Germinal center (tissue), 1 donor: ENCODE measurements around the gene TBC1D2.
"Not testable (repeated sequence)": the region's sequence is repeated elsewhere in the genome, so short reads cannot be mapped to it uniquely, and the experiment has no call there.

ENCODE experiments used
- DNase-seq: peaks from one replicate; pipeline ENCODE4 v3.0.0; 2012; ENCODE audit warnings: mixed read lengths, low spot score

The TBC1D2 gene

DNA sequence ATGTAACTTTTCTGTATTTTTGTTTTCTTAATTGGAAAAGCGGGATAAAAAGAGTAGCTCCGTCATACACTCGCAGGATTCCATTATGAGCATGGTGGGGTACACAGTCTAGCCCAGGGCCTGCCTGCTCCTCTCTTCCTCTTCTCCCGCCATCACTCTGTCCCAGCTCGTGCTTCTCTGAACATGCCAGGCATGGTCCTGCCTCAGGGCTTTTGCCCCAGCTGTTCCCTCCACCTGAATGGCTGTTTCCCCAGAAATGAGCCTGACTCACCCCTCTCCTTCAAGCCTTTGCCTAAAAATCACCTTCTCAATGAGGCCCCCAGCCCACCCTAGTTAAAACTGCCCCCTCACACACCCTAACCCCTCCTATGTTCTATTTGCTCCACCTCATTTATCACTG, 67.5 kb downstream of the TBC1D2 start:
- DNase-seq, result no peak

DNA sequence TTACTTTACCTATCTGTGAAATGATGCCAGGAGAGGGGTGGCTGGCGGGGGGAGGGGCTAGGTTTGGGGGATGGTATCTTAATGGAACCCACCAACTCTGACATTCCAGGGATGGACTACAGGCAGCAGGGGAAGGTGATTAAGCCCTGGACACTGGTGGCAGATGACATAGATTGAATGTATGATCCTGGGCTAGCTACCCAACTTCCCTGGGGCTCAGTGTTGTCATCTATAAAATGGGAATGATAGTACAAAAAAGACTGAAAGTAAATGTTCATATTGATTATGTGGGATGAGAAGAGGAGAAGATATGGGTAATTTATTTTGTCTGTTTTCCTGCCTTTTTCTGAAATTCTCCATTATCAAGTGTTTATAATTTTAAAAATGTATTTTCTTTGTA, 69.2 kb downstream of the TBC1D2 start:
- no peak for DNase-seq

DNA sequence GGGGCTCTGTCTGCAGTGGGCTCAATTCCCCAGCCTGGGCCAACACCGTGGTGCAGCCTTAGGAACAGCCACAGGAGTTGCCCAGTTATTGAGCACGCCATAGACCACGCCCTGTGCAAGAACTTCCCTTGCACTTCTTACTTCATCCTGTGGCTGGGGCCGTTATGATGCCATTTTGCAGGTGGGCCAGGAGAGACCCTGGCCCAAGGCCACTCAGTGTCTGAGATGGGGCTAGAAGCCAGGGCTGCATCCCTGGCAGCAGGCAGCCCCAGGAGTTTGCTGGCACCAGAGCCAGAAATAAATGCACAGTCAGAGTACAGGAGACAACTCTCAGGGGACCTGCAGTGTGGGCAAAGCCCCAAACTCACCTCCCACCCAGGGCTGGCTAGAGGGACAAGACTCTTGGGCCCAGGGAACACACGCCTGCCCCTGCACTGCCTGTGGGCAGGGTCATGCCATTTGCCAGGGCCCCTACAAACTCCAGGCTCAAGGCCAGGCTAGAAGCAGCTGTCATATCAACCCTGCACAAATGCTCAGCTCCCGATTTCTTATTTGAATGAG, 69.8 kb downstream of the TBC1D2 start:
- DNase-seq, result no peak

DNA sequence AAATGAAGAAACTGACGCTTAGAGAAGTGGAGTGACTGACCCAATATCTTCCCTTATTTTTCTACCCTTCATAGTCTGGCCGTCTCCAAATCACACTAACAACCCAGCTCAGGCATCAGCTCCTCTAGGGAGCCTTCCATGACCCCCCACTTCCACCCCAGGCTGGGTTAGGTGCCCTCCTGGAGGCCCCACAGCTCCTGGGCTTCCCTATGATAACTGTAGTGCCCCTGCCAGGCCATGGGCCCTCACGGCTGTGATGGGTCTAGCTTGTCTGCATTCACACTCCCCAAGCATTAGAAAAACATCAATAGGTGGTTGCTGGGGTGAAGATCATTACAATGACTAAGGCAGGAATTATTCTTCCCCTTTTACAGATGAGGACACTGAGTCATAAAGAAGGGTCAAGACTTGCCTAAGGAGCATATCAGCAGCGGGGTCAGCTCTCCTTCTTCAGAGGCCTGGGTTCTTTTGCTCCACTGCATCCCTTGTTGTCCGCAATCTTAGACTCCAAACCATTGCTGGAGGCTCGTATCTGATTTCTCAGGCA, 70.4 kb downstream of the TBC1D2 start:
- no peak for DNase-seq

DNA sequence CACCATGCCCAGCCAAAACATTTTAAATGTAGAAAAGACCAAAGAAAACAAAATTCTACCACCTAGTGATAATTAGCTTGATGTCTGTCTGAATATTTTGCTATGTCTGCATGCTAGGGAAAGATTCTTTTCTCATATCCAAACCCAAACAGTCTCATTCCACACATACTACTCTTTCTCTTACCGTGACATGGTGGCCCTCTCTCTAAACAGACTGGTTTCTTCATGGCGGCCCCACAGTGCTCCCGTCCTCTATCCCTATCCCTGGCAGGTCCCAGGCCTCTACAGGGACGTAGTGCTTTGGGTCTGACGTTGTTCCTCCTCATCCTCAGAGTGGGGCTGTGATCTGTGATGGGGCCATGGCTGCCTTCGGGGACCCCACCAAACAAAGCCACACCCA, 71.1 kb downstream of the TBC1D2 start:
- DNase-seq, result no peak

DNA sequence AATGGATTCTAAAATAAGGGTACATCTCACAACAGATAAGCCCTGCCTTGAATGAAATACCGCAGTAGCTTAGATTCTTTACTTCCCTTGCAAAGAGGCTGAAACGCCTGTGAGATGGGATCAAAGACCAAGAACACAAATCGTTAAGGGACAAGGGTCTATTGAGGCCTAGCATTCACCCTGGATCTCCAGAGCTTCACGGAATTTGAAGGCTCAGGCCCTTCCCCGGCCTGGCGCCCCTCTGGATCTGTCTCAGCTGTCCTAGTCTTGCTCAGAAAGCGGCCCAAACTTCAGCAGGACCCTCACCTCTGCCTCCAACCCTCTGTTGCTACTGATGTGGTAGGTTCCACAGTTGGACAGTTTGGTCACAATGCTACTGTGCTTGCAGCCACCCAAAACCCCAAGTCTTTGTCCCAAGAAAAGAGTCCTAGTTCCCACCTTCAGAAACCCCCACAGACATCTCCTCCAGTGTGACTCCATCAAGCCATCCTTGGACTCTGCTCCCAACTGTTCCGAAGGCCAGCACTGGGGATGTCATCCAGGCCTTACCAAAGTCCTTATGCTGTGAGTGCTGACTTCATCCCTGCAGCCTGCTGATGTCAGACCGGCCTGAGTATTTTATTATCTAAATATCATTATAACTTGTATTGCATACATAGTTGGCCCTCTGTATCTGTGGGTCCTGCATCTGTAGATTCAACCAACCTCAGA, 72.4 kb downstream of the TBC1D2 start:
- DNase-seq, result no peak

DNA sequence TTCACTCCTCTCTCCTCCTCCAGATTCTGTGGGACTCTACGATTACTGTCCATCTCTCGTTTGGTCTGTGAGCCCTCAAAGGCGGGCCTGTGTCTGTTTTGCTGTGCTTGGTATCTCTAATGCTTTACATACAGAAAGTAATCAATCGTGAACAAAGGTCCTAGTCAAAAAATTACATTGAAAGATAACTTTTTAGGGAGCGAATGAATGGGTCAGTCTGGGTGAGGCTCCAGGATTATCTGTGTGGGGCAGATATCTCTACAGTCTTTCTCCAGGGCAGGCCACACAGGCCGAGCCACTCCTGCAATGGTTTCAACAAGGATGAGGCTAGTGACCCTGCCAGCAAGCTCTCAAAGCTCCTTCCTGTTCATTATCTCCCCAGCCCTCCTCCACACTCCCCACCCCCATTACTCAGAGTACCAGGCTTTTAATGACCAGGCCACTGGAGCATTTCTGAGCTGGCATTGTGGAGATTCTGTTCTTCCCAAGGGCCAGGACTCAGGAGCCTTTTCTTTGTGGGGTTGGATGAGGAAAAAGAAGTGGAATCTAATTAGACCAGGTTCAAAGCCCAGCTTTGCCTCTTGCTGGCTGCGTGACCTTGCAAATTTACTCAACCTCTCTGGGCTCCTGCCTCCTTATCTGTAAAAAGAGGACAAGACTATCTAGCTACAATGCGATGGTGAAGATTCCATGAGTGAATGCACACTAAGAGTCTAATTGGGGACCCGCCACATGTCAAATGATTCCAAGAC, 73.2 kb downstream of the TBC1D2 start:
- no peak for DNase-seq

DNA sequence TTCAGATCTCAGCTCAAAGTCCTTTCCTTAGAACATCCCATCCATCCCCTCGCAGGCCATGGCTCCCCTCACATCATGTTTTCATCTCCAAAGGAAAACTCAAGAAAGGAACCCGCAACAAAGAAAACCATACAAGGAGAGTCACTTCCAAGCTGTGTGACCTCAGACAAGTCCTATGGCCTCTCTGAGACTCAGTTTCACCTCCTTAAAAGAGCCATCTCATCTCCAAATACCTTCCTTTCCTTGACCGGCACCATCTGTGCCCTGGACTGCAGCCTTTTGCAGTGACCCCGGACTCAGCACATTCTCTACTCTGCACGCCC, 73.7 kb downstream of the TBC1D2 start:
- no peak for DNase-seq

DNA sequence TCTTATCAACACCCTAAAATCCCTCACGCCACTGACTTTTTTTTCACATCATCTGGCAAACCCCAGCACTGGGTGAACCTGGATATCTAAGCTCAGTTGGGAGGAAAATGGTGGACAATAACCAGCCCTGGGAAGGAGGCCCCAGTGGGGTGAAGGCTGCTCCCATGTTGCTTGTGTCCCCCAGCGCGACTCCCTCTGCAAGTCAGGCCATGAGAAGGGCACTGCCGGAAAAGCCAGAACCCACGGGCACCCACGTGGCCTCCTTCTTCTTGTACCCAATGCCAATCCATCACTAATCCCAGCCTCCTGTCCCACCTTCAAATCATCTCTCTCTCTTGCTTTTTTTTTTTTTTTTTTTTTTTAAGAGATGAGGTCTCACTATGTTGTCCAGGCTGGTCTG, 74.5 kb downstream of the TBC1D2 start:
- no peak for DNase-seq

DNA sequence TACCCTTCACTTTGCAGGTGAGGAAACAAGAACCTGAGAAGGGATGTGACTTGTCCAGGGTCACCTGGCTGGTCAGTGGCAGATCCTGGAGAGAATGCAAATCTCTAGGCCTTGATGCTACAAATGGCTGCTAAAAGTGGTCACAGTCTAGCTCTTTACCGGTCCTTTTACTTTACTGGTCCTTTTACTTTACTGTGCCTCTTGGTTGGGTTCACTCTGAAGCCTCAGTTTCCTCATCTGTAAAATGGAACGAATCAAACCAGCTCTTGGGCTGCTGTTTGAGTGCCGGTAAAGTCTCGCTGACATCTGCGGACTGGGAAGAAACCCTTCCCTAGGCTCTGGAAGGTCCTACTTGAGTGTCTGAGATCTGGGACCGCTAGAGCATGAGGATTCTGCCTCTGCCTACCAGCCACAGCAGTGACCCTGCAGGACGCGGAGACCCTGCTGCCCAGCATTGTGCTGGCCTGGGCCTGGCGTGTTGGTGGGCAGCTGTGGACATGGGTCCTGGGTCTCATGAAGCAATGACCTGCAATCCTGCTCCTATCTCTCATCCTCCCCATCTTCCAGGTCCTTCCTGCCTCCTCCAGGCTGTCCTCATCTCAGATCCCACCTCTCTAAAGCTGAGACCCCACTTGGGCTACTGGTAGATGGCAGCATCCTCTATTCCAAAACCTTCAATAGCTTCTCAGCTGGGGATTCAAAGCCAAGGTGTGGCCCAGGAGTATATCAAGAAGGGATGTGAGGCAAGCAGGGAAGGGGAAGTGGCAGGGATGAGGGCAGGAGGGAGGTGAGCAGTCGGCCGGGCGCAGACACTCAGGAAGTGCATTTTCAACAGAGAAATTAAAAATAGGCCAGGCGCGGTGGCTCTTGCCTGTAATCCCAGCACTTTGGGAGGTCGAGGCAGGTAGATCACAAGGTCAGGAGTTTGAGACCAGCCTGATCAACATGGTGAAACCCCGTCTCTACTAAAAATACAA, 76.3 kb downstream of the TBC1D2 start:
- DNase-seq, result no peak

DNA sequence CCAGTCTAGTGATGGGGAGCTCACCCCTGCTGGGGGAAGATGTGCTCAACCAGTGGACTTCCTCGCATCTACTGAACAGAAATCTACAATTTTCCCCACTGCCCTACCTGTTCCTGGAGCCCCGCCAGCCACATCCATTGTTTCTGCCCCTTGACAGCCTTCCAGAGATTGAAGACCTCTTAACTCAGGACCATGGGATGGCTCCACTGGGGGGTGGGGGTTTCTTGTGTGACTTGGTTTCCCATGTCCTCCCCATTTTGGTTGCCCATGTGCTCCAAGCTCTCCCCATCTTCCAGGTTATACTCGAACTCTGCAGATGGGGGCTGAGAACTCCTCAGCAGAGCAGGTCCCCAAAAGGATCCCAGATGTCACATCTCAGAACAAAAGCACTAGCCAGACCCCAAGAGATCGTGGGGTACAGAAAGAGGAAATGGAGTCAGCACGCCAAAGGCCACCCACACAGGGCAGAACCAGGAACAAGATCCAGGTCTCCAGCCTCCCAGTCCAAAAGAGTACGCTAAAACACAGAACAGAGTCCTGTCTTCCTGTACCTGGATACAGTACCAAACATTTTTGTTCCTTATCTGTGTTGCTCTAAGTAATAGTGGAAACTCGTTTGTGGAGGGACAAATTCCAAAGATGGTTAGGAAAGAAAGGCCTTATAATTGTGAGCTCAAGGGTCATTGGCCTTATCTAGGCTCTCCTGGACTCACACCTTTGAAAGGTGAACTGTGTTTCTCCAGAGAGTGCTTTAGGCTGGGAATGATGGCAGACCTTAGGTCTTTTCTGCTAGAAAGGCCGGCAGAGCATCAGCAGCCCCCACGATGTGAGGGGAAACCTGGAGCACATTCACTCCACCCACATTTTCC, 78.8 kb downstream of the TBC1D2 start:
- no peak for DNase-seq

DNA sequence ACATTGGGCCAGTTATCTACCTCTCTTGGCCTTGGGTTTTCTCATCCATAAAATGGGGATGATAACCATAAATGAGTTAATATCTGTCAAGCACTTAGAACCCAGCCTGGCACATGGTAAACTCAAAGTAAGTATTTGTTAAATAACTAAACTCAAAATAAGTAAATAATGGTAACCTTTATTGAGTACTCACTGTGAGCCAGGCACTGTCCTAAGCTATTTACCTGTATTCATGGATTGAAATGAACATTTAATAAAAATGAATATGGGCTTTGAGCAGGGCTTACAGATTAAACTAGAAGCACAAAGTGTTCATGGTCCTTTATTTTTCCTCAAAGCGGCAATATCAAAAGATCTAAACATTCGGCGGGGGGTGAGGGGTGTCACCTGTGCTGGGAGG, 79.7 kb downstream of the TBC1D2 start:
- DNase-seq, result no peak

DNA sequence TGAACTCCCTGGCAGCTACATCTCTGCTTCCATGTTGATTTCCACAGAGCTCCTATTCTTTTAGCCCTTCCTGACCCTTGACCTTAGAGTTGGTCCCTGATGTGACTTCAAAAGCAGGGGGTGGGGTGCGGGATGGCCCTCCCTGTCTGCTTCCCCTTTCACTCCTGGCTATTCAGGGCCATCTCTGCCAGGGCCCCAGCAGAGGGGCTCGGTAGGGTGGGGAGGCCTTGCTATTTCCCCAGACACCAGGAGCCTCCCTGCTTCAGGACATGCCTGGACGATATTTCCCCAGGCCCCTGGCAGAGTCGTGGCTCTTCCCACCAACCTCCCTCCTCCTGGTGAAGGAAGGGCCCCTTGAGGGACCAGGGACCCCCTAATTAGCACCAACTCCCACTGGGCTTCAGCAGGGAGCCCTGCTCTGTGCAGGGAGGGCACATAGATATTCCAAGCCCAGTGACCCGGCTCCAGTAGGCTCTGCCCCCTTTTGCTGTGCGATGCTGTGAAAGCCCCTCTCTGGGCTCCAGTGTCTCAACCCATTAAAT, 80.3 kb downstream of the TBC1D2 start:
- no peak for DNase-seq

DNA sequence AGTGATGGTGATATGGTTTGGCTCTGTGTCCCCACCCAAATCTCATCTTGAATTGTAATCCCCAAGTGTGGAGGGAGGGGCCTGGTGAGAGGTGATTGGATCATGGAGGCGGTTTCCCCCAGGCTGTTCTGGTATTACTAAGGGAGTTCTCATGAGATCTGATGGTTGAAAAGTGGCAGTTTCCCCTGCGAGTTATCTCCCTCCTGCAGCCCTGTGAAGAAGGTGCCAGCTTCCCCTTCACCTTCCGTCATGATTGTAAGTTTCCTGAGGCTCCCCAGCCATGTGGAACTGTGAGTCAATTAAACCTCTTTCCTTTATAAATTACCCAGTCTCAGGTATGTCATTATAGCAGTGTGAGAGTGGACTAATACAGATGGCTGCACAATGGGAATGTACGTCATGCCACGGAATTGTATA, 80.9 kb downstream of the TBC1D2 start:
- DNase-seq, result not testable (repeated sequence)

DNA sequence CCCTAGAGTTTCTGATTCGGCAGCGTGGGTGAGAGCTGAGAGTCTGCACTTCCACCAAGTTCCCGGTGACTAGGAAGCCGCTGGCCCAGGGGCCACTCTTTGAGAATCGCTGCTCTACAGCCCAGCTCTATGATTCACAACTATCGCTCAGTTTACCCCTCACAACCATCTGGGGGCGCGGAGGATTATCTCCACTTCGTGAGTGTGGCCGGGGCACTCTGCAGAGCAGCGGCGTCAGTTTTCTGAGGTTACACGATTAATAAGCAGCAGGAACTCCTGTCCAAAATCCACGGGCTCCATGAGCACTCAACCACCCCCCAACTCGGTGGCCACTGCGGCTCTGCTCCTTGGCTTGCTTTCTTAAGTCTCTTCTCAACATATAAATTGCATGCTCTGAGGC, 82.3 kb downstream of the TBC1D2 start:
- no peak for DNase-seq

DNA sequence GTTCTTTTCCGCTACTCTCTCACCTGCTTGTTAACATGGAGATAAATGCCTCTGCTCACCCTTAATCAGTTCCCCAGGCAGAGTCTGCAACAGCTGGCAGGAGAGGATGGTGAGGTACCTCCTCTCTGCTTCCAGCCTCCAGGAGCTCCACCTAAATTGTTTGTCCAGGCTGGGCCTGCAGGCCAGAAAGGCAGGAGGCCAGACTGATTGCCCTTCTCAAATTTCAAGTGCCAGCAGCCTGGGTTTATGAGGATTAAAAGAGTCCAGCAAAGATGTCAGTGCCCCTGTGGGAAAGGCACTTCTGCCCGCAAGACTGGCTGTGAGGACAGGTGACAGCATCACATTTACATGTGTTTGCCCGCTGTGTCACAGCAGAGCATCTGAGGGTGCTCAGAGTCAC, 82.8 kb downstream of the TBC1D2 start:
- DNase-seq, result no peak

DNA sequence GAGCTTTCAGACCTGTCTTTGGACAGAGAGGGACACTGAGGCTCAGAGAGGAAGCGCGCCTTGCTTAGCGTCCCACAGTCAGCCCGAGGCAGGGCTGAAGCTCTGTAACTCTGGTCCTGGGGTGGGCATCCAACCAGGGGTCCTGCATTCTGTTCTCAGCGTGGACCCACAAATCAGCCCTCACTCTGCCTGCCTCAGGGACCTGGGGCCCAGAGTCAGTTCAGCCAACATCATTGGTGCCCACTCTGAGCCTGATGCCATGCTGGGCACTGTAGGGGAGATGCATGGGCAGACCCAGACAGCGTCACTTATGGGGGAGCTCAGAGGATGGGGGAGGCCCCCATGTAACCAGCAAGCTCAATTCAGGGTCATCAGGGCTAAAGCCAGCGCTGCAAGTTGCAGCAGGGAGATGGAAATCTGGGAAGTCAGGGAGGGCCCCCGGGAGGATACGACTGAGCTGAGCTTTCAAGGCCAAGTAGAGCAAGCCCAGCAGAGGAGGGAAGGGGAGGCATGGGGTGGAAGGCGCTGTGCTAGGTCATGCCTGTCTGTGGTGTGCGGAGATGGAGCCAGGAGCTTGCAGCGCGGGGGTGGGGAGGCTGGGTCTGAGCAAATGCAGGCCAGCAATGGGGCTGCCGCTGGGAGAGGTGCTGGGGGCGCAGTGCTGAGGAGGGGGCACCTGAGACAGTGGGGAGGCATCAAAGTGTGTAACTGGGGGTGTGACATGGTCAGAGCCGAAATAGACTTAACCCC, 84.1 kb downstream of the TBC1D2 start:
- DNase-seq, result no peak

DNA sequence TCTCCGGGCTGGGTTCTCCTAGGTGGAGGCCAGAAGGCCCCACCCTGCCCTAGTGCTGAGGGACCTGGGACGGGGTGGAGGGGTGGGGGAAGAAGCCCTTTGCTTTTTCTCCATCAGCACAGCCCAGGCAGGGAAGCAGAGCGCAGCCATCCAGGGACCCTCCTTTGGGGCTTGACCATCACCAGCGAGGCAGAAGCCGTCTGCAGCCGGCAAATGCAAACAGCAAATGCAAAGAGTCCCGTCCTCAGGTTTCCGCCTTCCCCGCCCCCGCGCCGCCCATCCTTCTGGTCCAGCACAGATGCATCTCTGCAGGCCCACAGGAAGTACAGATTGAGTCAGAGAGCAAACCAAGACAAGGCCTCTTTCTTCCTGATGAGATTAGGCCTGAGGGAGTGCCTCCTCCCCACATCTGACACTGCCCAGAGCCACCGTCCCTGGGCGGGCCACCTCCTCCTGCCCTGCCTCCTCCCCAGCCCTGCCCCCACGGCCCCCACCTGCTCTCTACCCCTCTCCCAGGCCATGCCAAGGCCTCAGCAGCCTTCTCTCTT, 86.4 kb downstream of the TBC1D2 start:
- peak; percentile 74 for DNase-seq

DNA sequence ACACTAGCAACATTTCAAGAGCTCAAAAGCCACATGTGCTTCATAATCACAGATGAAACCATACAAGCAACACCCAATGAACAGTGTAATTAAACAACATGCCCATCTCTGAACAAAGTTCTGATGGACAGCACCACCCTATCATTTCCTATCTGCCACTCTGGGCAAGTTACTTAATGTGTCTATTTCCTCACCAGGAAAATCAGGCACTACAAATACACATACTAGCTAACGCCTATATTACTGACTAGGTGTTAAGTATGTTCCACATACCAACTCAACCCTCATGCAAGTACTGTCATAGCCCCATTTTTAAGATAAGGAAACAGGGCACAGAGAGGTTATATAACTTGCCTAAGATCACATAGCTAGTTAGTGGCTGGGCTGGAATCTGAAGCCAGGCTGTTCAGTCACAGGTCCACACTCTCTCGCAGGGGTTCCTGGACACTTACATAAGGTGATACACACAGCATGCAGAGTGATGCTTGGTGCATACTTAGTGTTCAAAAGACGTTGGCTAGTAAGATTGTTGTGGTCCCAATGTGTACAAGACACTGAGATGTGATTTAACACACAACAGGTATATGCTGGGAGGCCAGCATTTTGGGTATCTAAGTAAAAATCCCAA, 87.2 kb downstream of the TBC1D2 start:
- DNase-seq, result no peak
